HepG2 (cell line): ENCODE measurements around the gene COX4I2. TPM values are rescaled to one million over a fixed set of nuclear protein-coding genes. Genes with fewer than 3 reads are reported as not detected.

Experiments
- ARHGAP35 ChIP-seq: sonication (generic); formaldehyde crosslinking; IDR thresholded peaks from 2 replicates; pipeline ENCODE4 v1.9.0; 2022; ENCODE audit warnings: mild to moderate bottlenecking, inconsistent platforms, moderate library complexity, missing genetic modification reagents, borderline replicate concordance
- ATM ChIP-seq: fragments of 450-650 bp; IDR thresholded peaks from 2 replicates; pipeline ENCODE4 v1.7.1; 2017; ENCODE audit warnings: mild to moderate bottlenecking, borderline replicate concordance
- BCL3 ChIP-seq: sonication (generic); formaldehyde crosslinking; IDR thresholded peaks from 2 replicates; pipeline ENCODE4 v1.5.1; 2020; ENCODE audit warnings: mild to moderate bottlenecking, missing genetic modification reagents, moderate library complexity
- CCAR2 ChIP-seq: fragments of 200-400 bp; formaldehyde crosslinking; optimal IDR thresholded peaks from 2 replicates; pipeline ENCODE3; 2018; ENCODE audit warnings: low read depth, mild to moderate bottlenecking, low read length, moderate library complexity
- CREB1 ChIP-seq, 2 experiments: fragments of 450-650 bp in 1 of 2; IDR thresholded peaks; 2 replicates each; pipeline ENCODE4 v1.6.1; 2016 to 2017; ENCODE audit warnings: control low read depth in 1 of 2, mild to moderate bottlenecking in 1 of 2, missing compliant biosample characterization in 1 of 2, missing genetic modification characterization in 1 of 2
- HOXA3 ChIP-seq: sonication (generic); formaldehyde crosslinking; IDR thresholded peaks from 2 replicates; pipeline ENCODE4 v1.5.0; 2020; ENCODE audit warnings: missing genetic modification reagents
- HOXA5 ChIP-seq: sonication (generic); formaldehyde crosslinking; IDR thresholded peaks from 2 replicates; pipeline ENCODE4 v1.4.0; 2020; ENCODE audit warnings: missing genetic modification reagents
- KLF11 ChIP-seq: IDR thresholded peaks from 2 replicates; pipeline ENCODE4 v1.6.1; 2016; ENCODE audit warnings: missing compliant biosample characterization
- MED1 ChIP-seq: sonication (generic); formaldehyde crosslinking; IDR thresholded peaks from 2 replicates; pipeline ENCODE4 v1.4.0; 2020; ENCODE audit warnings: missing genetic modification reagents
- POLR2A ChIP-seq, 2 experiments: IDR thresholded peaks; 2 replicates each; pipeline ENCODE4 v1.6.1; 2011; ENCODE audit warnings: low read depth in 2 of 2, low read length in 2 of 2, mild to moderate bottlenecking in 1 of 2, moderate library complexity in 1 of 2; ENCODE audit not compliant: insufficient read depth in 1 of 2
- RXRB ChIP-seq: IDR thresholded peaks from 2 replicates; pipeline ENCODE4 v1.6.1; 2016; ENCODE audit warnings: borderline replicate concordance, missing genetic modification reagents, missing compliant biosample characterization
- ZFP36 ChIP-seq: fragments of 150-350 bp; IDR thresholded peaks from 2 replicates; pipeline ENCODE4 v1.6.1; 2018; ENCODE audit warnings: borderline replicate concordance, low read length, low read depth; ENCODE audit not compliant: partially characterized antibody
- ZNF12 ChIP-seq: sonication (generic); formaldehyde crosslinking; IDR thresholded peaks from 2 replicates; pipeline ENCODE4 v1.5.0; 2020; ENCODE audit warnings: missing genetic modification reagents
- ZNF354B ChIP-seq: sonication (generic); formaldehyde crosslinking; IDR thresholded peaks from 2 replicates; pipeline ENCODE4 v1.8.0; 2022; ENCODE audit warnings: mild to moderate bottlenecking, missing genetic modification reagents
- ZNF547 ChIP-seq: sonication (generic); formaldehyde crosslinking; IDR thresholded peaks from 2 replicates; pipeline ENCODE4 v1.5.1; 2020; ENCODE audit warnings: mild to moderate bottlenecking, missing genetic modification reagents
- ZNF589 ChIP-seq: sonication (generic); formaldehyde crosslinking; conservative IDR thresholded peaks from 2 replicates; pipeline ENCODE4 v1.8.0; 2022; ENCODE audit warnings: mild to moderate bottlenecking, moderate library complexity, missing genetic modification reagents
- ZNF841 ChIP-seq: sonication (generic); formaldehyde crosslinking; IDR thresholded peaks from 2 replicates; pipeline ENCODE4 v1.8.1; 2023; ENCODE audit warnings: missing genetic modification reagents, borderline replicate concordance
- polyA plus RNA-seq, 8 experiments: library from polyadenylated mRNA; depleted of rRNA in 3 of 8; stranded (reverse) in 7 of 8; unstranded in 1 of 8; fragments of >200 nt; fragmentation: Illumina TruSeq in 4 of 8; extraction: Trizol in 4 of 8; gene quantifications; 2 replicates each; pipeline versions ENCODE4 v1.2.1 to v1.2.3, GENCODE V29; 2011 to 2016; ENCODE audit warnings: low read depth in 4 of 8, missing spikeins in 1 of 8, mixed read lengths in 1 of 8; ENCODE audit not compliant: insufficient read depth in 1 of 8
- total RNA-seq, 5 experiments: library from RNA; depleted of rRNA; stranded (reverse); fragments of >200 nt; fragmentation: Illumina TruSeq; extraction: Trizol; gene quantifications; 2 replicates each; pipeline ENCODE4 v1.2.3, GENCODE V29; 2016; ENCODE audit warnings: low read depth in 1 of 5
- TF ChIP-seq, protein P1 (sequence below): sonication (generic); formaldehyde crosslinking; IDR thresholded peaks from 2 replicates; pipeline ENCODE4 v1.4.0; 2020; ENCODE audit warnings: mild to moderate bottlenecking, missing genetic modification reagents
- TF ChIP-seq, protein P2 (sequence below): sonication (generic); formaldehyde crosslinking; IDR thresholded peaks from 2 replicates; pipeline ENCODE4 v1.5.1; 2020; ENCODE audit warnings: missing genetic modification reagents, mild to moderate bottlenecking, borderline replicate concordance
- TF ChIP-seq, protein P3 (sequence below): sonication (generic); formaldehyde crosslinking; IDR thresholded peaks from 2 replicates; pipeline ENCODE4 v1.5.0; 2020; ENCODE audit warnings: mild to moderate bottlenecking, missing genetic modification reagents, borderline replicate concordance

COX4I2 gene
- total and polyA plus RNA-seq, 2 of the 13 experiments (the other 11 are each of a cell fraction or from before 2014, with no cell fraction given): 1.1 TPM; not detected in 1

- TF ChIP-seq, protein P1, sequence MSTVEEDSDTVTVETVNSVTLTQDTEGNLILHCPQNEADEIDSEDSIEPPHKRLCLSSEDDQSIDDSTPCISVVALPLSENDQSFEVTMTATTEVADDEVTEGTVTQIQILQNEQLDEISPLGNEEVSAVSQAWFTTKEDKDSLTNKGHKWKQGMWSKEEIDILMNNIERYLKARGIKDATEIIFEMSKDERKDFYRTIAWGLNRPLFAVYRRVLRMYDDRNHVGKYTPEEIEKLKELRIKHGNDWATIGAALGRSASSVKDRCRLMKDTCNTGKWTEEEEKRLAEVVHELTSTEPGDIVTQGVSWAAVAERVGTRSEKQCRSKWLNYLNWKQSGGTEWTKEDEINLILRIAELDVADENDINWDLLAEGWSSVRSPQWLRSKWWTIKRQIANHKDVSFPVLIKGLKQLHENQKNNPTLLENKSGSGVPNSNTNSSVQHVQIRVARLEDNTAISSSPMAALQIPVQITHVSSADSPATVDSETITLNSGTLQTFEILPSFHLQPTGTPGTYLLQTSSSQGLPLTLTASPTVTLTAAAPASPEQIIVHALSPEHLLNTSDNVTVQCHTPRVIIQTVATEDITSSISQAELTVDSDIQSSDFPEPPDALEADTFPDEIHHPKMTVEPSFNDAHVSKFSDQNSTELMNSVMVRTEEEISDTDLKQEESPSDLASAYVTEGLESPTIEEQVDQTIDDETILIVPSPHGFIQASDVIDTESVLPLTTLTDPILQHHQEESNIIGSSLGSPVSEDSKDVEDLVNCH (CRISPR knock-in tag): 0 out of 2 replicates have a peak, but pooled peaks have one; percentile 6
- TF ChIP-seq HOXA3 (CRISPR knock-in tag) (0 out of 2 replicates have a peak, but pooled peaks have one; percentile 34), ATM (no peak), RXRB (CRISPR knock-in tag) (0 out of 2 replicates have a peak, but pooled peaks have one; percentile 0), ZNF589 (CRISPR knock-in tag) (0 out of 2 replicates have a peak, but pooled peaks have one; percentile 56), ZNF841 (CRISPR knock-in tag) (0 out of 2 replicates have a peak, but pooled peaks have one; percentile 32), ZNF354B (0 out of 2 replicates have a peak, but pooled peaks have one; percentile 47), CREB1 (IDR thresholded peaks at IDR 0.05) (no peak), CREB1 (CRISPR knock-in tag; IDR thresholded peaks at IDR 0.05) (0 out of 2 replicates have a peak, but pooled peaks have one; percentile 17), CCAR2 (peak; percentile 34), HOXA5 (0 out of 2 replicates have a peak, but pooled peaks have one; percentile 35), ZNF547 (CRISPR knock-in tag) (0 out of 2 replicates have a peak, but pooled peaks have one; percentile 53), ZFP36 (peak; percentile 53), KLF11 (CRISPR knock-in tag) (0 out of 2 replicates have a peak, but pooled peaks have one; percentile 43), POLR2A (IDR thresholded peaks at IDR 0.05; ENCODE audit: insufficient read depth in 1 of 2, low read depth in 2 of 2, low read length in 2 of 2) (peak in 1 of 2 experiments; percentile 9; a peak in 2 of 4 replicates), ARHGAP35 (0 out of 2 replicates have a peak, but pooled peaks have one; percentile 15), MED1 (CRISPR knock-in tag) (peak; percentile 53), ZNF12 (CRISPR knock-in tag) (no peak), BCL3 (CRISPR knock-in tag) (0 out of 2 replicates have a peak, but pooled peaks have one; percentile 23)
- TF ChIP-seq, protein P2, sequence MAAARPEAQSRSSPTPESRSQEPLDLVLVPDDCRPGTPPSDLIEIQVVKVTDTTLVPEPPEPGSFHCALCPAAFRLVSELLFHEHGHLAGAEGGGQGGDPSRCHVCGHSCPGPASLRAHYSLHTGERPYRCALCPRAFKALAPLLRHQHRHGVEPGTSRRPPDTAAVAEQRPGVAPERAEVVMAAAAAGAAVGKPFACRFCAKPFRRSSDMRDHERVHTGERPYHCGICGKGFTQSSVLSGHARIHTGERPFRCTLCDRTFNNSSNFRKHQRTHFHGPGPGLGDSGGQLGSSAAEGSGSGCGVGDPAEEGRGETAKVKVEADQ (CRISPR knock-in tag): 0 out of 2 replicates have a peak, but pooled peaks have one; percentile 46
- TF ChIP-seq, protein P3, sequence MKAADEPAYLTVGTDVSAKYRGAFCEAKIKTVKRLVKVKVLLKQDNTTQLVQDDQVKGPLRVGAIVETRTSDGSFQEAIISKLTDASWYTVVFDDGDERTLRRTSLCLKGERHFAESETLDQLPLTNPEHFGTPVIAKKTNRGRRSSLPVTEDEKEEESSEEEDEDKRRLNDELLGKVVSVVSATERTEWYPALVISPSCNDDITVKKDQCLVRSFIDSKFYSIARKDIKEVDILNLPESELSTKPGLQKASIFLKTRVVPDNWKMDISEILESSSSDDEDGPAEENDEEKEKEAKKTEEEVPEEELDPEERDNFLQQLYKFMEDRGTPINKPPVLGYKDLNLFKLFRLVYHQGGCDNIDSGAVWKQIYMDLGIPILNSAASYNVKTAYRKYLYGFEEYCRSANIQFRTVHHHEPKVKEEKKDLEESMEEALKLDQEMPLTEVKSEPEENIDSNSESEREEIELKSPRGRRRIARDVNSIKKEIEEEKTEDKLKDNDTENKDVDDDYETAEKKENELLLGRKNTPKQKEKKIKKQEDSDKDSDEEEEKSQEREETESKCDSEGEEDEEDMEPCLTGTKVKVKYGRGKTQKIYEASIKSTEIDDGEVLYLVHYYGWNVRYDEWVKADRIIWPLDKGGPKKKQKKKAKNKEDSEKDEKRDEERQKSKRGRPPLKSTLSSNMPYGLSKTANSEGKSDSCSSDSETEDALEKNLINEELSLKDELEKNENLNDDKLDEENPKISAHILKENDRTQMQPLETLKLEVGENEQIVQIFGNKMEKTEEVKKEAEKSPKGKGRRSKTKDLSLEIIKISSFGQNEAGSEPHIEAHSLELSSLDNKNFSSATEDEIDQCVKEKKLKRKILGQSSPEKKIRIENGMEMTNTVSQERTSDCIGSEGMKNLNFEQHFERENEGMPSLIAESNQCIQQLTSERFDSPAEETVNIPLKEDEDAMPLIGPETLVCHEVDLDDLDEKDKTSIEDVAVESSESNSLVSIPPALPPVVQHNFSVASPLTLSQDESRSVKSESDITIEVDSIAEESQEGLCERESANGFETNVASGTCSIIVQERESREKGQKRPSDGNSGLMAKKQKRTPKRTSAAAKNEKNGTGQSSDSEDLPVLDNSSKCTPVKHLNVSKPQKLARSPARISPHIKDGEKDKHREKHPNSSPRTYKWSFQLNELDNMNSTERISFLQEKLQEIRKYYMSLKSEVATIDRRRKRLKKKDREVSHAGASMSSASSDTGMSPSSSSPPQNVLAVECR (CRISPR knock-in tag): 0 out of 2 replicates have a peak, but pooled peaks have one; percentile 24
Measured at GRCh38 chr20:31662372-31662854, 24.7 kb downstream of the COX4I2 start (continued).
